Neural cell (in vitro differentiated cells): ENCODE data around the gene MBNL3. TPM values are rescaled to one million over a fixed set of nuclear protein-coding genes. Genes with fewer than 3 reads are reported as not detected.

Experiments used
- H2AFZ ChIP-seq: fragments of 200-600, 300-800 bp; sonication (generic), shearing (Covaris generic); 2 replicates; pipeline ENCODE4 v1.6.0; 2014; ENCODE audit warnings: low read depth, mild to moderate bottlenecking, antibody characterized with exemption, low read length, moderate library complexity
- H3F3A ChIP-seq: fragments of 200-600 bp; shearing (Covaris generic); 2 replicates; pipeline ENCODE4 v1.6.1; 2016; ENCODE audit warnings: mild to moderate bottlenecking, moderate library complexity, mixed read lengths, antibody characterized with exemption, low read length; ENCODE audit not compliant: insufficient read depth, poor library complexity, severe bottlenecking
- H3K27ac ChIP-seq: fragments of 200-600, 300-800 bp; sonication (generic), shearing (Covaris generic); 2 replicates; pipeline ENCODE4 v1.5.1; 2014; ENCODE audit warnings: mild to moderate bottlenecking, low read length, moderate library complexity
- H3K27me3 ChIP-seq: fragments of 300-800, 200-600 bp; sonication (generic), shearing (Covaris generic); 2 replicates; pipeline ENCODE4 v1.6.0; 2014; ENCODE audit warnings: mild to moderate bottlenecking, low read depth, low read length, moderate library complexity; ENCODE audit not compliant: insufficient read depth
- H3K36me3 ChIP-seq: fragments of 300-800, 200-600 bp; sonication (generic), shearing (Covaris generic); 2 replicates; pipeline ENCODE4 v1.5.1; 2014; ENCODE audit warnings: mild to moderate bottlenecking, antibody characterized with exemption, low read length, moderate library complexity; ENCODE audit not compliant: insufficient read depth
- H3K4me2 ChIP-seq: fragments of 300-800, 200-600 bp; sonication (generic), shearing (Covaris generic); 2 replicates; pipeline ENCODE4 v1.6.0; 2014; ENCODE audit warnings: mild to moderate bottlenecking, low read length
- H3K4me3 ChIP-seq: fragments of 300-800, 200-600 bp; sonication (generic), shearing (Covaris generic); 2 replicates; pipeline ENCODE4 v1.5.1; 2014; ENCODE audit warnings: mild to moderate bottlenecking, low read length, moderate library complexity
- H3K79me2 ChIP-seq: fragments of 200-600 bp; shearing (Covaris generic); replicated peaks from 2 replicates; pipeline ENCODE4 v1.6.0; 2014; ENCODE audit warnings: mild to moderate bottlenecking, low read length, moderate library complexity; ENCODE audit not compliant: insufficient read depth
- H3K9ac ChIP-seq: fragments of 300-800, 200-600 bp; sonication (generic), shearing (Covaris generic); 2 replicates; pipeline ENCODE4 v1.6.1; 2016; ENCODE audit warnings: mild to moderate bottlenecking, low read length, mixed read lengths
- H3K9me2 ChIP-seq: fragments of 200-600 bp; shearing (Covaris generic); 2 replicates; pipeline ENCODE4 v1.6.1; 2016; ENCODE audit warnings: mild to moderate bottlenecking, low read length, mixed read lengths; ENCODE audit not compliant: insufficient read depth
- H3K9me3 ChIP-seq: fragments of 200-600, 300-800 bp; sonication (generic), shearing (Covaris generic); 2 replicates; pipeline ENCODE4 v1.6.1; 2016; ENCODE audit warnings: mild to moderate bottlenecking, mixed run types, low read length, moderate library complexity, mixed read lengths
- H4K20me1 ChIP-seq: fragments of 200-600 bp; shearing (Covaris generic); 2 replicates; pipeline ENCODE4 v1.6.1; 2016; ENCODE audit warnings: mild to moderate bottlenecking, mixed run types; ENCODE audit not compliant: insufficient read depth
- EP300 ChIP-seq: fragments of 450-650 bp; conservative IDR thresholded peaks from 2 replicates; pipeline ENCODE4 v1.6.1; 2014; ENCODE audit warnings: antibody characterized with exemption, mild to moderate bottlenecking, moderate library complexity; ENCODE audit not compliant: poor library complexity, severe bottlenecking
- EZH2 ChIP-seq: fragments of 200-600, 300-800 bp; shearing (Covaris generic), sonication (generic); IDR thresholded peaks from 2 replicates; pipeline ENCODE4 v1.6.1; 2014; ENCODE audit warnings: antibody characterized with exemption, low read length, borderline replicate concordance, mild to moderate bottlenecking; ENCODE audit not compliant: insufficient read depth, poor library complexity, severe bottlenecking
- MXI1 ChIP-seq: fragments of 450-650 bp; conservative IDR thresholded peaks from 2 replicates; pipeline ENCODE4 v1.6.1; 2014; ENCODE audit warnings: antibody characterized with exemption, mild to moderate bottlenecking; ENCODE audit not compliant: poor library complexity, severe bottlenecking
- POLR2AphosphoS5 ChIP-seq: IDR thresholded peaks from 2 replicates; pipeline ENCODE4 v1.6.1; 2012
- RAD21 ChIP-seq: fragments of 450-650 bp; conservative IDR thresholded peaks from 2 replicates; pipeline ENCODE4 v1.6.1; 2014; ENCODE audit warnings: antibody characterized with exemption, mild to moderate bottlenecking, moderate library complexity
- SMC3 ChIP-seq: fragments of 450-650 bp; conservative IDR thresholded peaks from 2 replicates; pipeline ENCODE4 v1.6.1; 2014; ENCODE audit warnings: antibody characterized with exemption, mild to moderate bottlenecking, moderate library complexity; ENCODE audit not compliant: poor library complexity
- TAF1 ChIP-seq: IDR thresholded peaks from 2 replicates; pipeline ENCODE4 v1.6.1; 2012; ENCODE audit warnings: low read depth
- polyA plus RNA-seq: library from polyadenylated mRNA; depleted of rRNA; stranded (reverse); fragments of >200 nt; gene quantifications from 2 replicates; pipeline ENCODE4 v1.2.3, GENCODE V29; 2014
- TF ChIP-seq, protein P1 (sequence below): fragments of 450-650 bp; IDR thresholded peaks from 2 replicates; pipeline ENCODE4 v1.5.1; 2014; ENCODE audit warnings: antibody characterized with exemption, mild to moderate bottlenecking, moderate library complexity; ENCODE audit not compliant: poor library complexity, severe bottlenecking
- TF ChIP-seq, protein P2 (sequence below): IDR thresholded peaks from 2 replicates; pipeline ENCODE4 v1.6.1; 2012; ENCODE audit warnings: borderline replicate concordance

Gene MBNL3
- polyA plus RNA-seq, 1 donor from 2014 or later = 0.09 TPM

DNA sequence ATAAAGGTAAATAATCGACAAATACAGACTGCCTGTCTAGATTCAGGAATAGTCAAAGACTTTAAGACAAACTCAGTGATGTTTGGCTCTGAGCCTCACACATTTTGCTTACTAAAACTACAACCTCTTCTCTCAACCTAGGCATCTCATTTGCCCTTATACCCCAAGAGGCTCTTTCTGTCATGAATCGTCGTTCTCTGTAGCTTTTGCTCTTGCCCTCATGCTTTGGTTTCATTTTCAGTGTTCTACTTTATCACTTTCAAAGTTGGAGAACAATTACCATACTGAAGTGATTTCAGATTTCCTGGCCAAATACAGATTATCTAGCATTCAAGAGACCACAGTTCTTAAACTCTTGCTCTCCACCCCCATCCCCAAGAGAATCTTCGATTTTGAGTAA, 155.5 kb downstream of the MBNL3 start:
- no peaks in the 10 kb centered on the region for H3K79me2 ChIP-seq
- no peaks in the 10 kb centered on the region for H3K9me3 ChIP-seq
- TF ChIP-seq EP300 (no peak), MXI1 (no peak), EZH2 (no peak), RAD21 (no peak), POLR2AphosphoS5 (no peak), SMC3 (no peak)
- TF ChIP-seq, protein P1, sequence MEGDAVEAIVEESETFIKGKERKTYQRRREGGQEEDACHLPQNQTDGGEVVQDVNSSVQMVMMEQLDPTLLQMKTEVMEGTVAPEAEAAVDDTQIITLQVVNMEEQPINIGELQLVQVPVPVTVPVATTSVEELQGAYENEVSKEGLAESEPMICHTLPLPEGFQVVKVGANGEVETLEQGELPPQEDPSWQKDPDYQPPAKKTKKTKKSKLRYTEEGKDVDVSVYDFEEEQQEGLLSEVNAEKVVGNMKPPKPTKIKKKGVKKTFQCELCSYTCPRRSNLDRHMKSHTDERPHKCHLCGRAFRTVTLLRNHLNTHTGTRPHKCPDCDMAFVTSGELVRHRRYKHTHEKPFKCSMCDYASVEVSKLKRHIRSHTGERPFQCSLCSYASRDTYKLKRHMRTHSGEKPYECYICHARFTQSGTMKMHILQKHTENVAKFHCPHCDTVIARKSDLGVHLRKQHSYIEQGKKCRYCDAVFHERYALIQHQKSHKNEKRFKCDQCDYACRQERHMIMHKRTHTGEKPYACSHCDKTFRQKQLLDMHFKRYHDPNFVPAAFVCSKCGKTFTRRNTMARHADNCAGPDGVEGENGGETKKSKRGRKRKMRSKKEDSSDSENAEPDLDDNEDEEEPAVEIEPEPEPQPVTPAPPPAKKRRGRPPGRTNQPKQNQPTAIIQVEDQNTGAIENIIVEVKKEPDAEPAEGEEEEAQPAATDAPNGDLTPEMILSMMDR = no peak
- TF ChIP-seq, protein P2, sequence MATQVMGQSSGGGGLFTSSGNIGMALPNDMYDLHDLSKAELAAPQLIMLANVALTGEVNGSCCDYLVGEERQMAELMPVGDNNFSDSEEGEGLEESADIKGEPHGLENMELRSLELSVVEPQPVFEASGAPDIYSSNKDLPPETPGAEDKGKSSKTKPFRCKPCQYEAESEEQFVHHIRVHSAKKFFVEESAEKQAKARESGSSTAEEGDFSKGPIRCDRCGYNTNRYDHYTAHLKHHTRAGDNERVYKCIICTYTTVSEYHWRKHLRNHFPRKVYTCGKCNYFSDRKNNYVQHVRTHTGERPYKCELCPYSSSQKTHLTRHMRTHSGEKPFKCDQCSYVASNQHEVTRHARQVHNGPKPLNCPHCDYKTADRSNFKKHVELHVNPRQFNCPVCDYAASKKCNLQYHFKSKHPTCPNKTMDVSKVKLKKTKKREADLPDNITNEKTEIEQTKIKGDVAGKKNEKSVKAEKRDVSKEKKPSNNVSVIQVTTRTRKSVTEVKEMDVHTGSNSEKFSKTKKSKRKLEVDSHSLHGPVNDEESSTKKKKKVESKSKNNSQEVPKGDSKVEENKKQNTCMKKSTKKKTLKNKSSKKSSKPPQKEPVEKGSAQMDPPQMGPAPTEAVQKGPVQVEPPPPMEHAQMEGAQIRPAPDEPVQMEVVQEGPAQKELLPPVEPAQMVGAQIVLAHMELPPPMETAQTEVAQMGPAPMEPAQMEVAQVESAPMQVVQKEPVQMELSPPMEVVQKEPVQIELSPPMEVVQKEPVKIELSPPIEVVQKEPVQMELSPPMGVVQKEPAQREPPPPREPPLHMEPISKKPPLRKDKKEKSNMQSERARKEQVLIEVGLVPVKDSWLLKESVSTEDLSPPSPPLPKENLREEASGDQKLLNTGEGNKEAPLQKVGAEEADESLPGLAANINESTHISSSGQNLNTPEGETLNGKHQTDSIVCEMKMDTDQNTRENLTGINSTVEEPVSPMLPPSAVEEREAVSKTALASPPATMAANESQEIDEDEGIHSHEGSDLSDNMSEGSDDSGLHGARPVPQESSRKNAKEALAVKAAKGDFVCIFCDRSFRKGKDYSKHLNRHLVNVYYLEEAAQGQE = no peak
- H3K27ac ChIP-seq = no peak overlapping the region
- no peak overlapping the region for H3K9ac ChIP-seq
- H2AFZ ChIP-seq = no peak overlapping the region
- no peaks in the 10 kb centered on the region for H3K9me2 ChIP-seq
- no peak overlapping the region for H3K4me3 ChIP-seq
- no peaks in the 10 kb centered on the region for H3K27me3 ChIP-seq
- no peaks in the 10 kb centered on the region for H3K36me3 ChIP-seq
- H3F3A ChIP-seq = no peaks in the 10 kb centered on the region
- no peak overlapping the region for H3K4me2 ChIP-seq
- no peaks in the 10 kb centered on the region for H4K20me1 ChIP-seq

DNA sequence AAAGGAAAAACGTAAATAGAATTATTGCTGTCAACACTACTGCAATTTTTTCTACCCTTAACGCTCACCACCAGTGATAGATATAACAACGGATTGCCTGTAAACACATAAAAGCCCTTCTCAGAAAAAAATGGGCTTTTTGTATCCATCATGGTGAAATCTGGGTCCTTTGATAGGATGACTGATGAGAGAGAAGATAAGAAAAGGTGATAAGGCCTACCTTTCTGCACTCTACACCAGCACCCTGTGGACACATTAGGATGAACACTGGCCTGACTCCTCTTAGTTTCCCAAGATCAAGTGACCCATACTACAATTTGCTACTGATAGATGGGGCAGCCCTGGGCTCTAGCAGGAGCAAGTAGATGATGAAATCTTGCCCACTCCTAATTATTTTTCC, 157.3 kb downstream of the MBNL3 start:
- Histone ChIP-seq H3K9me2 (no peaks in the 10 kb centered on the region), H3K79me2 (no peaks in the 10 kb centered on the region), H3K36me3 (no peaks in the 10 kb centered on the region), H3K27ac (no peak overlapping the region), H3K9ac (no peak overlapping the region), H3K4me2 (no peak overlapping the region), H3K9me3 (no peaks in the 10 kb centered on the region), H3K4me3 (no peak overlapping the region), H3F3A (no peaks in the 10 kb centered on the region), H2AFZ (no peak overlapping the region), H4K20me1 (no peaks in the 10 kb centered on the region), H3K27me3 (no peaks in the 10 kb centered on the region)
- TF ChIP-seq, protein P2 = no peak
- TF ChIP-seq SMC3 = no peak
- TF ChIP-seq MXI1 = no peak
- no peak for TF ChIP-seq POLR2AphosphoS5
- TF ChIP-seq EZH2 = no peak
- no peak for TF ChIP-seq EP300
- TF ChIP-seq, protein P1 = no peak
- no peak for TF ChIP-seq RAD21
- no peak for TF ChIP-seq TAF1
